HepG2 (cell line): ENCODE data around the gene RNF114. TPM values are rescaled to one million over a fixed set of nuclear protein-coding genes. Genes with fewer than 3 reads are reported as not detected.

Source experiments
- EEA1 ChIP-seq: sonication (generic); formaldehyde crosslinking; IDR thresholded peaks from 2 replicates; pipeline ENCODE4 v1.5.1; 2020; ENCODE audit warnings: mild to moderate bottlenecking, missing genetic modification reagents, borderline replicate concordance
- ETV6 ChIP-seq: sonication (generic); formaldehyde crosslinking; conservative IDR thresholded peaks from 2 replicates; pipeline ENCODE4 v1.4.0; 2020; ENCODE audit warnings: missing genetic modification reagents
- MAF1 ChIP-seq: sonication (generic); formaldehyde crosslinking; IDR thresholded peaks from 2 replicates; pipeline ENCODE4 v1.5.0; 2020; ENCODE audit warnings: missing genetic modification reagents, borderline replicate concordance
- MYNN ChIP-seq: sonication (generic); formaldehyde crosslinking; IDR thresholded peaks from 2 replicates; pipeline ENCODE4 v1.4.0; 2020; ENCODE audit warnings: mild to moderate bottlenecking, low read depth, missing genetic modification reagents
- NKX3-1 ChIP-seq: sonication (generic); formaldehyde crosslinking; IDR thresholded peaks from 2 replicates; pipeline ENCODE4 v1.5.0; 2020; ENCODE audit warnings: missing genetic modification reagents
- PLRG1 ChIP-seq: fragments of 450-650 bp; conservative IDR thresholded peaks from 2 replicates; pipeline ENCODE4 v1.6.1; 2016
- RBM39 ChIP-seq: fragments of 200-400 bp; formaldehyde crosslinking; IDR thresholded peaks from one replicate; pipeline ENCODE4 v1.6.1; 2018; ENCODE audit warnings: antibody characterized with exemption, mild to moderate bottlenecking, low read depth, low read length; ENCODE audit not compliant: poor library complexity, severe bottlenecking
- SALL2 ChIP-seq: sonication (generic); formaldehyde crosslinking; IDR thresholded peaks from 2 replicates; pipeline ENCODE4 v1.8.1; 2023; ENCODE audit warnings: mild to moderate bottlenecking, missing genetic modification reagents, inconsistent platforms
- SNAI1 ChIP-seq: sonication (generic); formaldehyde crosslinking; IDR thresholded peaks from 2 replicates; pipeline ENCODE4 v1.5.0; 2020; ENCODE audit warnings: mild to moderate bottlenecking, missing genetic modification reagents, borderline replicate concordance
- SSRP1 ChIP-seq: IDR thresholded peaks from 2 replicates; pipeline ENCODE4 v1.6.1; 2016; ENCODE audit warnings: control low read depth
- TEAD3 ChIP-seq: optimal IDR thresholded peaks from 2 replicates; pipeline ENCODE3; 2016; ENCODE audit warnings: borderline replicate concordance
- THAP9 ChIP-seq: sonication (generic); formaldehyde crosslinking; IDR thresholded peaks from 2 replicates; pipeline ENCODE4; 2020; ENCODE audit warnings: missing genetic modification reagents, mild to moderate bottlenecking, borderline replicate concordance
- ZBTB8A ChIP-seq: sonication (generic); formaldehyde crosslinking; IDR thresholded peaks from 2 replicates; pipeline ENCODE4 v1.4.0; 2020; ENCODE audit warnings: mild to moderate bottlenecking, low read depth, missing genetic modification reagents, borderline replicate concordance
- ZNF136 ChIP-seq: sonication (generic); formaldehyde crosslinking; IDR thresholded peaks from 2 replicates; pipeline ENCODE4 v1.8.1; 2022; ENCODE audit warnings: low read depth, mild to moderate bottlenecking, moderate library complexity, missing genetic modification reagents
- ZNF224 ChIP-seq: sonication (generic); formaldehyde crosslinking; IDR thresholded peaks from 2 replicates; pipeline ENCODE4 v1.5.0; 2020; ENCODE audit warnings: mild to moderate bottlenecking, missing genetic modification reagents
- ZNF318 ChIP-seq: sonication (generic); formaldehyde crosslinking; IDR thresholded peaks from 2 replicates; pipeline ENCODE4 v1.4.0; 2020; ENCODE audit warnings: mild to moderate bottlenecking, missing genetic modification reagents
- ZNF629 ChIP-seq: sonication (generic); formaldehyde crosslinking; conservative IDR thresholded peaks from 2 replicates; pipeline ENCODE4 v1.5.0; 2020; ENCODE audit warnings: missing genetic modification reagents
- ZNF784 ChIP-seq: sonication (generic); formaldehyde crosslinking; IDR thresholded peaks from 2 replicates; pipeline ENCODE4 v1.5.1; 2020; ENCODE audit warnings: missing genetic modification reagents, mild to moderate bottlenecking, borderline replicate concordance
- polyA plus RNA-seq, 8 experiments: library from polyadenylated mRNA; depleted of rRNA in 3 of 8; stranded (reverse) in 7 of 8; unstranded in 1 of 8; fragments of >200 nt; fragmentation: Illumina TruSeq in 4 of 8; extraction: Trizol in 4 of 8; gene quantifications; 2 replicates each; pipeline versions ENCODE4 v1.2.1 to v1.2.3, GENCODE V29; 2011 to 2016; ENCODE audit warnings: low read depth in 4 of 8, missing spikeins in 1 of 8, mixed read lengths in 1 of 8; ENCODE audit not compliant: insufficient read depth in 1 of 8
- total RNA-seq, 5 experiments: library from RNA; depleted of rRNA; stranded (reverse); fragments of >200 nt; fragmentation: Illumina TruSeq; extraction: Trizol; gene quantifications; 2 replicates each; pipeline ENCODE4 v1.2.3, GENCODE V29; 2016; ENCODE audit warnings: low read depth in 1 of 5

RNF114 gene
- total and polyA plus RNA-seq, 2 of the 13 experiments (the other 11 are each of a cell fraction or from before 2014, with no cell fraction given) = 119 to 126 TPM

- TF ChIP-seq ZNF318 (no peak), THAP9 (CRISPR knock-in tag) (no peak), MYNN (CRISPR knock-in tag) (no peak), RBM39 (no peak), NKX3-1 (CRISPR knock-in tag) (no peak), TEAD3 (CRISPR knock-in tag) (no peak), ZBTB8A (CRISPR knock-in tag) (no peak), ETV6 (no peak), MAF1 (no peak), EEA1 (CRISPR knock-in tag) (no peak), ZNF629 (CRISPR knock-in tag) (no peak), PLRG1 (no peak), ZNF224 (CRISPR knock-in tag) (no peak), SNAI1 (no peak), ZNF136 (CRISPR knock-in tag) (no peak), SALL2 (CRISPR knock-in tag) (no peak), SSRP1 (CRISPR knock-in tag) (no peak), ZNF784 (CRISPR knock-in tag) (no peak)
These were observed 44.2 kb downstream of the RNF114 start (continued) for GRCh38 chr20:49980140-49981008.
